GM12874 (cell line): Measurements from ENCODE around the gene PPP2R2C.

Source experiments
- CTCF ChIP-seq: IDR thresholded peaks from 2 replicates; pipeline ENCODE4 v1.5.1; 2011; ENCODE audit warnings: low read depth, mild to moderate bottlenecking, control low read depth, low read length, moderate library complexity; ENCODE audit not compliant: insufficient read depth

The PPP2R2C gene

GRCh38 chr4:6385288-6385687 lies 87.1 kb downstream of the PPP2R2C start:
- no peak for TF ChIP-seq CTCF

- TF ChIP-seq CTCF: no peak
These were observed 87.9 kb downstream of the PPP2R2C start for GRCh38 chr4:6384541-6384940.

- TF ChIP-seq CTCF: no peak
These were observed 88.5 kb downstream of the PPP2R2C start for GRCh38 chr4:6383929-6384328.

- TF ChIP-seq CTCF: no peak
These were observed 89.4 kb downstream of the PPP2R2C start for GRCh38 chr4:6383009-6383404.

- no peak for TF ChIP-seq CTCF
These were observed 90.8 kb downstream of the PPP2R2C start for GRCh38 chr4:6381571-6382123.

- no peak for TF ChIP-seq CTCF
These were observed 91.5 kb downstream of the PPP2R2C start for GRCh38 chr4:6380746-6381410.

- no peak for TF ChIP-seq CTCF
These were observed 92.4 kb downstream of the PPP2R2C start for GRCh38 chr4:6379767-6380745.
